CD4-positive, alpha-beta T cell treated with Interleukin-12 subunit alpha and Interleukin-12 subunit beta, for 1 hour (primary cell): ENCODE data around the gene SMC1B.
"Not testable (repeated sequence)": the region's sequence is repeated elsewhere in the genome, so short reads cannot be mapped to it uniquely, and the experiment has no call there.

Experiments used
- DNase-seq: peaks from one replicate; pipeline ENCODE4 v3.0.0-alpha.2; 2020

SMC1B gene

GRCh38 chr22:45316796-45317526, 96.4 kb downstream of the SMC1B start:
- no peak for DNase-seq

DNA sequence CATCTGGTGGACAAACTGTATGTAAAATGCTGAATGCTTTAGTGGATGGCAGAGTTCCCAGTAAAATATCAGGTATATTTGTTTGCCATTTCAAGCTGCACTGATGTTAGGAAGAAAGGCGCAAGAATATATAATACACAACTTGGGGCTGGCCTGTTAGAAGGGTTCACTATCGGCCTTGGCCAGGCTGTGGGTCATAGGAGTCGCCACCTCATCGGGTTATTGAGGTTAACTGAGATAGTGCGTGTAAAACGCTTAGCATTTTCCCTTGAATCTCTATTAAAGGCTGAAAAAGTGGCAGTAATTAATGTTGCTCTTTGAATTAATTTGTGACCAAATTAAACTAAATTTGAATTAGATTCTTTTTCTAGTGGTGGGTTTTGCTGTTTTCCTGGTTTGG, 98.6 kb downstream of the SMC1B start:
- DNase-seq = no peak

GRCh38 chr22:45314054-45314721, 99.2 kb downstream of the SMC1B start:
- no peak for DNase-seq

GRCh38 chr22:45312856-45313255, 100.5 kb downstream of the SMC1B start:
- DNase-seq = no peak

DNA sequence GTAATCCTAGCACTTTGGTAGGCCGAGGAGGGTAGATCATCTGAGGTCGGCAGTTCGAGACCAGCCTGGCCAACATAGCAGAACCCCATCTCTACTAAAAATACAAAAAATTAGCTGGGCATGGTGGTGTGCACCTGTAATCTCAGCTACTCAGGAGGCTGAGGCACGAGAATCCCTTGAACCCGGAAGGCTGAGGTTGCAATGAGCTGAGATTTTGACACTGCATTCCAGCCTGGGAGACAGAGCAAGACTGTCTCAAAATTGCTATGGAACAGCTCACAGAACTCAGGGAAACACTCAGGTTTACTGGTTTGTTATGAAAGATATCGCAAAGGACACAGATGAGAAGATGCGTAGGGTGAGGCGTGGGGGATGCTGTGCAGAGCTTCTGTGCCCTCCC, 101.0 kb downstream of the SMC1B start:
- no peak for DNase-seq

GRCh38 chr22:45310977-45311531, 102.3 kb downstream of the SMC1B start:
- DNase-seq = no peak

GRCh38 chr22:45310331-45310976, 102.9 kb downstream of the SMC1B start:
- no peak for DNase-seq

GRCh38 chr22:45309422-45310227, 103.8 kb downstream of the SMC1B start, which contains the start of gene FAM118A:
FAM118A (plus strand) TSS chr22:45309934; CDS start chr22:45322380, 12,446 bp downstream.
- DNase-seq = peak; percentile 95

- DNase-seq = no peak
These were observed 104.4 kb downstream of the SMC1B start for GRCh38 chr22:45308957-45309421.

DNA sequence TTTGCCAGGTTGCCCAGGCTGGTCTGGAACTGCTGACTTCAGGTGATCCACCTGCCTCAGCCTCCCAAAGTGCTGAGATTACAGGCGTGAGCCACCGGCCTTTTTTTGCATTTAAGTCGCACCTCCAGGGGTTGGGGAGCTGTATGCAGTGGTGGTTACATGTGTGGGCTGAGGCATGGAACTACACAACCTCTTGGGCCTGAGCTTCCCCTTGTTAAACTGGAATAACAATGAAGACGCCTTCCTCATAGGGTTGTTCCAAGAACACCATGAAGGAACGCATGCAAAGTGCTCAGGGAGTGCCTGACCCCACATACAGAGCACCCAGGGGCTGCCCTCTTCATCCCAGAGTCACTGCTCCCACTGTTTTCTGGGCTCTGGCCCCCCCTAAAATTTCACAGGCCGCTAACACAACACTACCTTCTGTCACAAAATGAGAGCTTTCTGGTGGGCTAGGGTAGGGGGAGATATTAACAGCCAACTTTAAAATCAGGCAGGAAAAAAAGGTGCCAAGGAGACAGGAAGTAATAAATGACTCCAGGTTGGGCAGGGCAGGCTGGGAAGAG, 104.9 kb downstream of the SMC1B start:
- no peak for DNase-seq

- DNase-seq = no peak
These were observed 107.3 kb downstream of the SMC1B start for GRCh38 chr22:45306139-45306538.

DNA sequence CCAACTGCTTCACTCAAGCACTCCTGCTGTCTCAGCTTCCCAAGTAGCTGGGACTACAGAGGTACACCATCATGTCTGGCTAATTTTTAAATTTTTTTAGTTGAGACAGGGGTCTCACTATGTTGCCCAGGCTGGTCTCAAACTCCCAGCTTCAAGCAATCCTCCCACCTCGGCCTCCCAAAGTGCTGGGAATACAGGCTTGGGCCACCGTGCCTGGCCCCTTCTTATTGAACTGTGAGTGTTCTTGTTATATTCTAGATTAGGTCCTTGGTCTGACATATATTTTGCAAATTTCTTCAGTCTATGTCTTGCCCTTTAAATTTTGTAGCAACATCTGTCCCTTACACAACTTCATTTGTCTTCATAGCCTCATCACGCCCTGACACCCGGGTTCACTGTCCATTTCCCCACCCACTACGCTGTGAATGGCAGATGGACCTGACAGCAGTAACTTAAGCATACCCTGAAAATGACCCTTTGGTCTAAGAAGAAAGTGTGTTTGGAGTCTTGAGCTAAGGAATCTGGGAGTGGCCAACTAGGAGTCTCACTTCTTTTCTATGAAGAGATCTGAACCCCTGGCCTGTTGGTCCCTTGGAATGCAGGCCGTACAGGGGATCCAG, 107.8 kb downstream of the SMC1B start:
- DNase-seq = no peak

DNA sequence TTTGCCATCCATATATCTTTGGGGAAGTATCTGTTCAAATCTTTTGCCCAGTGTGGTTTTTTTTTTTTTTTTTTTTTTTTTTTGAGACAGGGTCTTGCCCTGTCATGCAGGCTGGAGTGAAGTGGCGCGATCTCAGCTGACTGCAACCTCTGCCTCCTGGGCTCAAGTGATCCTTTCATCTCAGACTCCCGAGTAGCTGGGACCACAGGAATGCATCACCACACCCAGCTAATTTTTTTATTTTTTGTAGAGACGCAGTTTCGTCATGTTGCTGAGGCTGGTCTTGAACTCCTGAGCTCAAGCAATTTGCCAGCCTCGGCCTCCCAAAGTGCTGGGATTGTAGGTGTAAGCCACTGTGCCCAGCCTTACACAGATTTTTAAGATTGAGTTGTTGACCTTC, 108.4 kb downstream of the SMC1B start:
- no peak for DNase-seq

DNA sequence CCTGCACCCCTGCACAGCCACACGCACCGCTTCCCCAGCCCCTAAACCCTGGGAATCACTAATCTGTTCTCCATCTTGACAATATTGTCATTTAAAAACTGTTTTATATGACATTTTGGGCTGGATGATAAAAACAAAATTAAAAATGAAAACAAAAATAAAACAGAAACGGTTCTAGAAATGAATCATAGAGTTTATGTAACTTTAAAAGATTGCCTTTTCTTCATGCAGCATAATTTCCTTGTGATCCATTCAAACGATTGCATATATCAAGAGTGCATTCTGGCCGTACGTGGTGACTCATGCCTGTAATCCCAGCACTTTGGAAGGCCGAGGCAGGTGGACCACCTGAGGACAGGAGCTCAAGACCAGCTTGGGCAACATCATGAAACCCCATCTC, 110.2 kb downstream of the SMC1B start:
- DNase-seq = no peak

- no peak for DNase-seq
These were observed 110.6 kb downstream of the SMC1B start for GRCh38 chr22:45302751-45303150.

DNA sequence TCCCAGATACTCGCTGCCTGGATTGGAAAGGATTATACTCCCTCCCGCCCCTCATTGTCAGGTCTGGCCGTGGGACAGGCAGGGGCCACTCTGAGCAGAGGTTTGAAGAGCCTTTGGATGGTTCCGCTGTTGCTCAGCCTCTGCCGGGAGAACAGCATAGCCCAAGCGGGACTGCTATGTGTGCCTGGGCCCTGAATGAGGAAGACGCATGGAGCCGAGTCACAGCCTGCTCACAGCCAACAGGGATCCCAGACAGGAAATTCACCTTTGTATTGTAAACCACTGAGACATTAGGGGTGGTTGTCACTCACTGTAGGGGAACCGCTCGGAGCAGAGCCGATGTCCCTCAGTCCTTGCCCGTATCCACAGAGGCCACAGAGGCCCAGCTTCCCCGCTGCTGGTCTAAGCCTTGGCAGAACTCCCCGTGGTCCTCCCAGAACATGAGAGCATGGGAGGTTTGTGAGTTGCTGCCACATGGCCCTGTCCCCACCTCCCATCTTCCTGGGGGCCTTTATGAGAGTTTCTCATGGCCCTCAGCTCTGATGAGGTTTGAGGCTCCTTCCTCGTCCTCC, 114.4 kb downstream of the SMC1B start:
- DNase-seq = no peak

DNA sequence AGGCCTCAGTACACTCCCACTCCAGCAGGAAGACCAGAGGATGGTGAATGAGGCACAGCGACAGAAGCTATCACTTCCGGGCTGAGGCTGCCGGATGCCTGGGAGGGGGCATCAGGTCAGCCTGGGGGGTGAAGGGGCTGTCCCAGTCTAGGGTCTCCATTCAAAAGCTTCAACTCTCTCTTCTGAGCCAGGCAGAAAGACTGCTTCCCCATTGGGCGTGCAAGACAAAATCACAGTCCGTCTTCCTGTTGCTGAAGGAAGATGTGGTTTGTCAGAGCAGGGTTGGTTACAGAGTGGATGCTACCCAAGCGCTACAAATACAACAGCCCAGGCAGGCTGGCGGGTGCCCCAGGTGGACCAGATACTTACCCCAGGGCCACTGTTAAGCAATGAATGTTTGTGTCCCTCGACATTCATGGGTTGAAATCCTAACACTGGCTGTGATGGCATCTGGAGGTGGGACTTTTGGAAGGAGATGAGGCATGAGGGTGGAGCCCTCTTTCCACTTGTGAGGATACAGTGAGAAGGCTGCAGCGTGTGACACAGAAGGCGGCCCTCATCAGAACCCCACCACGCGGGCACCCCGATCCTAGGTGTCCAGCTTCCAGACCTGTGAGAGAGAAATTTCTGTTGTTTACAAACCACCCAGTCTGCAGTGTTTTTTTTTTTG, 116.6 kb downstream of the SMC1B start:
- peak; percentile 62 for DNase-seq

- DNase-seq = no peak
These were observed 117.9 kb downstream of the SMC1B start for GRCh38 chr22:45295492-45295891.

GRCh38 chr22:45295004-45295403, 118.4 kb downstream of the SMC1B start:
- not testable (repeated sequence) for DNase-seq
